HG03039 (cell line): Measurements from ENCODE around the gene LANCL3.

Source experiments
- ATAC-seq: cut with Tn5 transposase; IDR thresholded peaks from one replicate; pipeline ENCODE4 v1.9.1; 2021; ENCODE audit warnings: mild to moderate bottlenecking, moderate library complexity; ENCODE audit not compliant: unreplicated experiment

Gene LANCL3

DNA sequence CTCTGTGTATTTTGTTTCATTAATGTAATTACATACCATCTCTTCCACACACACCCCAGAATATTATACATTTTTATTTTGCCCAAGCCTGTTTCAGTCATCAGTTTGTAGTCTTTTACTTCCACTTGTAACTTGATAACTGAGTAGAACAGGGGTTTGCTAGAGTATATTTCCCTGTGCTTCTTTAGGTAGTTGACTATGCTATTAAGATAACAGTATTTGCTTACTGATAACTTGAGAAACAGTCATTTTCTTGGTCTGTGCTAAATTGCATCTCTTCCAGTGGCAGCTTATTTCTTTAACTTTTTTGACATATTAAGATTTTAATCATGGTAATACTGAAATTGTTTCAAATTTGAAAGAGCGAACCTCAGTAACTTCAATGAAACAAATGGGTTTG is 107.1 kb downstream of the LANCL3 start:
- no peak for ATAC-seq

DNA sequence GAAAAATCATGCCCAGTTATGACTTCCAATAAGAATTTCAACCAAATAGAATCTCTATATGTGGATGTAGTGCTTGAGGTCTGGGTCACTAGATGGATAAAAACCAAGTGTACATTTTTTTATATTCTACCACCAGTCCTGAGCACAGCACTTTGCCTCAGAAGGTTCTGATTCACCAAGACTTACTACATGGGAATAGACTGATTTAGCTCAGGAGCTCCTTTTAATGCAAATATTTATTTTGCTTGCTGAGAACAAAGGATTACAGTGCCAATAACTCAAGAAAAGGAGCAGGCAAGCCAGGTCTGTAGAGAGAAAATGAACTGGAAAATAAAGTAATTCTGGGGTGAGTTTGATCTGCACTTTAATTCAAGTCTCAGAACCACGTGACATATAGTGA is 107.8 kb downstream of the LANCL3 start:
- ATAC-seq: no peak

DNA sequence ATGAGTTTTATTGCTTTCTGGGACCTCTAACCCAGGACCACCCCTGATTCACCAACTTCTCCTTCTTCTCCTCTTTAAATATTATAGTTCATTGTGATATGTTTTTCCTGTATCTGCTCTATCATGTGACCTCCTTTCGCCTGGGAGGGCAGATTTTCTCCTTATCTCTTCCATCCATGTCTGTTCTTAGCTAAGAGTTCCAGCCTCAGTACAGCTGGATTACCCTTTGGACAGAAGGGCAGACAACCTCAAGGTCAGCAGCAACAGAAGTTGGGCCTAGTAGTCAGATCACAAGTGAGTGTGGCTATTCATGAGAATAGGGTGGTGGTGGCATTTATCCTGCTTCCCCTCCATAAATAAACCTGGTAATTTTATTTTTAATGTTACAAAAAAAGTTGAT is 108.4 kb downstream of the LANCL3 start:
- ATAC-seq: no peak

DNA sequence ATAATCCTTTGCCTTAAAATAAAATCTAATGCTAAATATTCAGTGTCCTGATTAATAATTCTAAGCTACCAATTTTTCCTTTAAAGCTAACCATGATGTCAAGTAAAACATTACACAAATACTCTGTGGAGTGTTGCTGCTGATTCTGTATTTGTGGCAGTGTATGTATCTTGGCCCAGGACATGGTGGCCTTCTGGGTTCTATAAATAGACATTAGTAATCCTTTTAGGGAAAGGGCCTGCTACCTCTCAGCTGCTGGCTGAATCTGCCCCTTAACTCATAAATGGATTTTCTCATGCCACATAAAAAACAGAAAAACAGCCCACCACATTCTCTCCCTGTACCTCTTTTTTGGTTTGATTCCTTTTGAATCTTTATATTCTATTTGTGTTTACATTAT is 113.0 kb downstream of the LANCL3 start:
- no peak for ATAC-seq

DNA sequence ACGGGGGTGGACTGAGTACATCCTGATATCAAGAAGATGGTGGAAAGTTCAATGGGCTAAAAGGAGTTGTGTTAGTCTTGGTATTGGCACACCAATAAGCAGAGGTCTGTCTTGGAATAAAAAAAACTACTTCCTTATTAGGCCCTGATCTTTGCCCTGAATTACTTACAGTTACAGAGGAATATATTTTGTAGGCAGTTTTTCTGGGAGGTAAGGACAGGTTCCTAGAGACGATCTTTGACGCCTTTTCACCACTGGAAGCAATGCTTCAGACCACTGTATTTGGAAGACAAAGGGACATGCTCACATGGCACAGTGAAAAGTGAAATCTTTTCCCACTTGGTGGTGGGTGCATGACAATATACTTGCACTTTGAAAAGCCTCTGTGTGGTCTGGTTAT is 113.5 kb downstream of the LANCL3 start:
- ATAC-seq: no peak

DNA sequence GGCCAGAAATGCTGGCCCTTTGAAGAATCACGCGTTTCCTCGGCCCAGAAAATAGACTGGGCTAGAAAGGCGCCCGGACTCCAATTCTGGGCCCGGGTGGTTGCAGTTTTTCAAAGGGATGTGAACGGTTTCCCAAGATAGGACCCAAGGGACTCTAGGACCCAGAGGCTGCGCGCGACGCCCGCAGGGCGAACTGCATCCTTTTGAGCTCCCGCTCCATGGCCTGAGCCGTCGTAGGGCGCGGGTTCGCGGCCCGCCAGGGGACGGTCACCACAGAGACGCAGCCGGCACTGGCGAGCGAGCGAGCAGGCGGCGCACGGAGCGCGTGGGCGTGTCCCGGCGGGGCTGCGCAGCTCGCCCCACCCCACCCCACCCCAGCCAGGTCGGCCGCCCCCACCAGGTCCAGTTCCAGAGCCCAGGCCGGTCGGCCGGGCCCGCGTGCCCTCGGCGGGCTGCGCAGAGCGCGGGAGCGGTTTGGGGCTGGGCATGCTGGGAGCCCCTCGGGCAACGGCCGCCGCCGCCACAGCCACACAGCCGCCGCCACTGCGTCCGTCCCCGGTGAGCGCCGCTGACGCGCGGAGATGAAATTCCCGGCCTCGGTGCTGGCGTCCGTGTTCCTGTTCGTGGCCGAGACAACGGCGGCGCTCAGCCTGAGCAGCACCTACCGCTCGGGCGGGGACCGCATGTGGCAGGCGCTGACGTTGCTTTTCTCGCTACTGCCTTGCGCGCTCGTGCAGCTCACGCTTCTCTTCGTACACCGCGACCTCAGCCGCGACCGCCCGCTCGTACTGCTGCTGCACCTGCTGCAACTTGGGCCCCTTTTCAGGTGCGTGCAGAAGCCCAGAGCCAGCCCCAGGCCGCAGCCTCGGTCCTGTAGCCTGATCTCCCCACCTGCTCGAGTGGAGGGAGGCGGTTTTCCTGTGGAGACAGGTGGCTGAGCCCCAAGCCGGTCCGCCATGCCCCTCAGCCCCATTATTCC is 114.2 kb downstream of the LANCL3 start, which contains the start of gene XK:
Gene XK, plus strand, starts transcription at position 411 of the 979 bp plus-strand sequence. Its CDS starts 171 bp downstream, at position 582.
- peak; percentile 54 for ATAC-seq

DNA sequence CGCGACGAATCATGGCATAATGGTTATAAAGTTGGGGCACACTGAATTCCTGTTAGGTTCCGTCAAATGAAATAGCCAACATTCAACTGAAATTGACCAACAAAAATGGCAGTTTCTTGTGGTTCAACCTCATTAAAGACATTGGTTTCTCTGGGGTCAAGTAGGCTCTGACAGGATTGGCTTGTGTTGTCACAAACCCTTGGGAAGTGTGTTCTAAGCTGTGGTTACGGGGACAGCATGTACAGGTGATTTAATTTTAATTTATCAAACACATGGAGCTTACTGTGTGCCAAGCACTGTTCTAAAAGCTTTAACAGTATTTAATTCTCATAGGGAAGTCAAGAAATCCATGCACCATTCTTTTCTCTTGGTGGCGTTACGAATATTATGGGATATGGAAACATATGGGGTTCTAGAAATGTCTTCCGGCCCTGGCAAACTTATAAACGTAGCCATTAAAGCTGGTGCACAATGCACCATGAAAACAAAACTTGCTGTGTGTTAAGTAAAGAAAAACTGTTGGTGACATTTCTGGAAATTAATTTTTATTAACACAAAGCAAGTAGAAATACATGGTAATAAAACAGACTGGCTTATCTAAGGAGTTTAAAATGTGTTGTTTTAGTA is 115.0 kb downstream of the LANCL3 start:
- no peak for ATAC-seq

DNA sequence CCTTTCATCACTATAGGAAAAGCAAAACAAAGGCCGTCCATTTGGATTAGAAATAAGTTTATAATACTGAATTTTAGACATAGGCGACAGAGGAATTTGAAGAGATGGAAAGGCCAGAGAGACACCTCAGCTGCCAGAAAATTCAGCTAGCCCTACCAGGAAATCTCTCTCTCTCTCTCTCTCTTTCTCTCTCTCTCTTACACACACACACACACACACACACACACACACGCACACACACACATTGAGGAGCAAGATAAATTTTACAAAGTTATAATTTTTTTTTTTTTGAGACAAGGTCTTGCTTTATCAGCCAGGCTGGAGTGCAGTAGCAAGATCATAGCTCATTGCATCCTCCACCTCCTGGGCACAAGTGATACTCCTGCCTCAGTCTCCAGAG is 115.5 kb downstream of the LANCL3 start:
- no peak for ATAC-seq

DNA sequence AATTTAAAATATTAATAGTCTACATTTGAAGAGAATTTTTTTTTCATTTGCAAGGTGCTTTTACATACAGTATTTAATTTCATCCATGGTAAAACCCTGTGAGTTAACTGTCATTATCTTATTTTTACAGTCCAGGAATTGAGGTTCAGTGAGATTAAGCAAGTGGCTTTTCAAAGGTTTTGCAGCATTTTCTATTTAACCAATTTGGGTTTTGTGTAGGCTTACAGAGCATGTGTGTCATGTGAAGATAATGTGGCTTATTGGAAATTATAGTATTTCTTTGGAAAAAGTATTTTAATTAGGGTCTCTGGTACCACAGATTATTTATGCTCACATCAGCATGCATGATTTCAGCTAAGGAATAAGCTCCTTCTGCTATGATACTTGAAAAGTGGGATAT is 118.7 kb downstream of the LANCL3 start:
- no peak for ATAC-seq

DNA sequence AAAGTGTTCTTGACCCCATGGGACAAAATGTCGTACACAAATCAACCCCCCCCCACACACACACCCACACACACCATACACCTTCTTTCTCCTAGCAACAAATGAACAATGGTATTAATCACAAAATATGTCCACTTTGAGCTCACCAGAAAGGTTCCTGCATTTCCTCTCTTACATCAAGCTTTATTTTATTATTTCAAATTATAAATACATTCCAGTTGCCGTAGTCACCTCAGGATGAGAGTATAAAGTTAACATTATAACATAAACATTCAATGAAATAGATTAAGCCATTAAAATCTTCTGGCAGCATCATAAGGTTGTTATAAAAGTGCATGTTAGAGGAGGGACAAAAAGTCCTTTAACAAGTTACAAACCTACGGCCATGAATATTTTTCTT is 121.5 kb downstream of the LANCL3 start:
- no peak for ATAC-seq

DNA sequence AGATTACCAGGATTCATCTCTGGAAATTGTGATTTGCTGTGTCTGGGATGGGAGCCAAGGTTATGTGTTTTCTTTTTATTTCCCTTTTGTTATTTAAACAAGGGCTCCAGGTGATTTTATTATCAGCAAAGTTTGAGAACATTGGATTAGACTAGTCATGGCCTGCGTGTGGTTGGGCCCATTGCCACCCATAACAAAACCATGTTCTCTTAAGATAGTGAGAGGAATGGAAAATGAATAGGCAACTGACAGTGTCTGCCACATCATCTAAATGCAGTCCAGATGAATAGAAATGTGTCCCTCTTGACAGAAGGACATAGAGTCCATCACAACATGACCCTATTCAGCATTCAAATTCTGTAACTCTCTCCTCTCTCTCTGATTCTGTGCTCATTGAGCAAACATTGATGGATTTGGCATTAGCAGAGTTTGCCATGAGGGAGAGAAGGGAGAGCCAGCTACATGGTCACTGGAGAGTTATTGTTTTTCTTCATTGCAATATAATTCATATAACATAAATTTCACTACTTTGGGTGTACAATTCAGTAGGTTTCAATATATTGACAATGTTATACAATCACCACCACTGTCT is 125.8 kb downstream of the LANCL3 start:
- ATAC-seq: no peak

DNA sequence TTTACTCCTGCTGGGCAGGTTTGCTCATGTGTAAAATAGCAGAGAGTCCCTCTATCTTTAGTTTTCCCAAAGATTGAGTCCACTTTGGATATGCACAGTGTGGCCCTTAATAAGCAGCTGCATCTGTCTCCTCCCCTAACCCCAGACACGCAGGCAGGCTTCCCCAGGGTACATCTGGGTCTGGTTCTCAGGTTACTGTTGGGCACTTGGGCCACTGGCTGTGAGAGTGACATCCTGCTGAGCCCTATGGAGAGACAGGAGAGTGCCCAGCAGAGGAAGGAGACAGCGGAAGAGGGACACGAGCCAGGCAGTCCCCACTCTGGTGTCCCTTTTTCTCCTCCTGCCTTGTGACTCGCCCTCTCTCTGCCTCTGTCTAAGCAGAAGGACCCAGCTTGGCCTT is 130.1 kb downstream of the LANCL3 start:
- ATAC-seq: no peak

DNA sequence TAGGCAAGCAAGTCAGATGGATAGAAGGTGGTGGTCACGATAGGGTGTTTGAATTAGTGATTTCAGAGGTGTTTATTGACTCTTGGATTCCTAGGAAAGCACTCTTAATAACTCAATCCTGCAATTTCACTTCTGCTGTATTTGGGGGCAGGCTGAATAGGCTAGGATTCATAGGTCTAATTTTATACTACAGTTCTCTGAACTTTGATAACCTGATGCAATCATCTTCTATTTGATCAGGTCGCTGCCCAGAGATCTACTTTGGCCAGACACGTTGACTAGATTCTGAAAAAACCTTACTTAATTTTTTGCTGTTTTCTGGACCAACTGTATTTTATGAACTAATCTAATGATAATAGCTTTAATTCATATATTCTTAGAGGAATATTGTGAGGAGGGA is 140.5 kb downstream of the LANCL3 start:
- ATAC-seq: no peak

DNA sequence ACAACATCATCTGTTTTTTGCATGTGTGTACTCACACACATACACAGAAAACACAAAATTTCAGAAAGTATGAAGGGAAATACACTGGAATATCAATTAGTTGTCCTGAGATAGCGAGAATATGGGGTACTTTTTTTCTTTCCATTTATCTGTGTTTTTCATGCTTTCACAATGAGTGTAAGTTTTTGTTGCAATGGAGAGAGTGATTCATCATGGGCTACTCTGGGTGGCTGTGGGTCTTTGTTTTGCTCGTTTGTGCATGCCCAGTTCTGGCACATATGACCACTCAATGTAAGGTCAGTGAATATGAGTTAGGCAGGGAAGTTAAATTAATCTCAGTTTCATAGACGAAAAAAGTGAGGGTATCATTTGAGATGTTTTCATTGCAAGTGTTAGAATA is 141.0 kb downstream of the LANCL3 start:
- ATAC-seq: no peak

DNA sequence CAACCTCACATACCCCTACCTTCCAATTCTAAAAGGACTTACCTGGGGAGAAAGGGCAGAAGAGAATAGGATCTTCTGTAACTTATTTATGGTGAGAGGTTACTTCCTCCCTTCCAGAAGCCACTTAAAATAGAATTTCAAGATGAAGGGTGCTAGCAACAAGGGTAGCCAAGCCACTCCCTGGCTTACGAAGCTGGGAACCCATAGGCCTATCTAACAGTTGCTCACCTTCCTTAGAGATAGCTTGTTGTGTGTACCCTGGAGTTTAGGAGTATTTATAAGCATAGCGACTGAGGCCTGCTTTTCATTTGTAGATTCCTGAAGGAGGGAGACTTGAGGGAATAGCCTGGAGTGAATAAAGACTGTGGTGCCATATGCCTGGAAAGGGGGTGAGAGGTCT is 143.0 kb downstream of the LANCL3 start:
- ATAC-seq: no peak

DNA sequence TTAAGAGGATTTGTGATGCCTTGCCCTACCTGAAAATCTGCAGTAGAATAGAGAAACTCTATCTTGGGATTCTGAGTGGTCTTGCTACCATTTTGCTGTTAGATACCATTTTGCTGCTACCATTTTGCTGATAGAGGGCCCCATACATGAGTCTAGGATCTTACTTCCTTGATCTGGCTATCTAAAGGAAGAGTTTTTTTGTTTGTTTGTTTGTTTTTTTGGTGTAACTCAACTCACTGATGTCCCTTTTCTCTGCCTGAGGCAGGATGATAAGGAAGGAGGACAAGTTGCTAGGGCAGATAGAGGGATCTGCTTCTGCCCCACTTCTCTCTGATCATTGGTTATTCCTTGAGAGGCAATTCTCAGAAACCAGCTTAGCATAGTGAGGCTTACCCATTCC is 145.1 kb downstream of the LANCL3 start:
- ATAC-seq: no peak

DNA sequence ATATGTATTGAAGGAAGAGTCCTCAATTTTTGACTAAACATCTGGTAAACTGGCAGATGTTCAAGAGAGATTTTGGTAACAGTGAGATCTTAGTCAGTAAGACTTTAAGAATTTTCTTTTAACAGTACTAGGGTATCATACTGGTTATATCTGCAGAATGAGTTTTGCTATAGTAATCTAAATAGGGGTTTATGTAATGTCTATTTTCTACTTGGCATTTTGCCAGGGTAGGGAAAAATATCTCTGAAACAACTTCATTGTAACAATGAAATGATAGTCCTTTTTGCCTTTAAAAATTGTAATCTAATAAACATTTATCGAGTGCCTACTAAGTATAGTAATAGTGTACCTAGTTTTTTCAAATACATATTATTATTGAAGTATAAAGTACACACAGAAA is 146.2 kb downstream of the LANCL3 start:
- no peak for ATAC-seq

DNA sequence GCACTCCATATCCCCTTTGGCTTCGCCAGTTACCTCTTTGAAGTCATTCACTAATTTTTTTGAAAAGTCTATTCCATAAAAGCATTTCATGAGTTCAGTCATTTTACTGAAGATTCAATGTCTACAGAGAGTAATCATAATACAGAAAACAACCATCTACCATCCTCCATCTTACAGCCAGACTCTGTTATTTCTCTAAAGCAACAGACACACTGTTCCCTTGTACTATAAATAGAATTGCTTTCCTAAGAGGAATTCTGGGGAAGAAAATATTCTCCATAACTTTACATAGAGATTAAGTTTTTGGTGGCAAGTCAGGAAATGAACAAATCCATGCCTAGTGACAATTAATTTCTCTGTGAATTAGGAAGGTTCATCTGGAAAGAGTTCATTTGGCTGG is 151.1 kb downstream of the LANCL3 start:
- no peak for ATAC-seq

DNA sequence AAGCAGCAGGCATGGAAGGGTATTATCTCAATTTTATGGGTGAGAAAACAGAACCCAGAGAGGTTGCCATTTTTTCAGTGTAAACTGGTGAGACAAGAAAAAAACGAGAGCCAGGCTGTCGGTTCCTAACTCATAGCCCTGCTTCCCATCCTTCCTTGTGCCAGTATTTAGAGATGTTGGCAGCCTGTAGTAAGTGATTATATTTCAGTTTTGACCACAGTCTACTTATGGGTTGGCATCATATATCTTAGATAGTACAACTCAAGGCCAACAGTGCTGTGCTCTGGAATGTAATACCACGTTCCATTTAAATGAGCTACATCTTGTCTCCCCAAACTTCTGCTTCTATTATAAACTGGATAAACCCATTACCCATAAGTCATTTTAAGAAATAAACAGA is 154.9 kb downstream of the LANCL3 start:
- ATAC-seq: no peak
